Lower leg skin (tissue), 4 donors: Measurements from ENCODE around the gene RASGRP2. TPM values are rescaled to one million over a fixed set of nuclear protein-coding genes. Genes with fewer than 3 reads are reported as not detected.

Source experiments
- DNase-seq, 2 donors: peaks; one replicate each; pipeline ENCODE4 v3.0.0-alpha.2; 2019; ENCODE audit warnings: low spot score in 2 of 2
- H3K4me3 ChIP-seq: fragments of 200-600 bp; sonication (generic); 2 replicates; pipeline ENCODE4 v1.5.1; 2017; ENCODE audit warnings: mild to moderate bottlenecking, low read depth; ENCODE audit not compliant: poor library complexity, severe bottlenecking
- CTCF ChIP-seq, 3 donors: fragments of 450-650 bp; IDR thresholded peaks; one replicate each; pipeline ENCODE4 v1.5.1; 2016; ENCODE audit warnings: antibody characterized with exemption in 3 of 3, mild to moderate bottlenecking in 3 of 3, moderate library complexity in 2 of 3
- POLR2A ChIP-seq, 2 donors: fragments of 450-650 bp; IDR thresholded peaks; one replicate each; pipeline ENCODE4 v1.6.1; 2016 to 2017; ENCODE audit warnings: antibody characterized with exemption in 2 of 2, mild to moderate bottlenecking in 1 of 2, moderate library complexity in 1 of 2
- WGBS, 2 donors: methylation state at CpG; one replicate each; pipeline ENCODE4 v1.1.5; 2018; 5-methylcytosine and 5-hydroxymethylcytosine counted together
- intact Hi-C: fragments of 100-400 bp; cut with DNase I; formaldehyde crosslinking; loops from one replicate; pipeline ENCODE4 v1.15.0; 2023; ENCODE audit warnings: low total_unique reads
- total RNA-seq, 4 donors: library from RNA; depleted of rRNA; stranded (reverse); fragments of >200 nt; gene quantifications; one replicate each; pipeline ENCODE4 v1.1.0, GENCODE V29; 2016

Gene RASGRP2
- total RNA-seq, 4 donors from 2014 or later: 1.1 to 10.0 (median 5.0) TPM

GRCh38 chr11:64764040-64764611 is 20.2 kb upstream of the RASGRP2 start:
- no peak overlapping the region for H3K4me3 ChIP-seq
- TF ChIP-seq CTCF (IDR thresholded peaks at IDR 0.05): no peak
- TF ChIP-seq POLR2A (IDR thresholded peaks at IDR 0.05): no peak
- WGBS, 2 donors: 69% methylated on average over 11 of the region's 11 CpGs

GRCh38 chr11:64763526-64764039 is 19.6 kb upstream of the RASGRP2 start:
- H3K4me3 ChIP-seq: no peak overlapping the region
- no peak for DNase-seq
- intact Hi-C loops: no loop called here
- no peak for TF ChIP-seq POLR2A (IDR thresholded peaks at IDR 0.05)
- no peak for TF ChIP-seq CTCF (IDR thresholded peaks at IDR 0.05)
- 74 to 75% methylated on average over 6 of the region's 6 CpGs for WGBS, 2 donors

More at GRCh38 chr11:64764040-64764611, 20.2 kb upstream of the RASGRP2 start:
- DNase-seq: no peak
- intact Hi-C loops: no loop called here

- TF ChIP-seq POLR2A (IDR thresholded peaks at IDR 0.05): no peak
- TF ChIP-seq CTCF (IDR thresholded peaks at IDR 0.05): no peak
- no peak for DNase-seq
Observed at GRCh38 chr11:64762674-64763525, 19.0 kb upstream of the RASGRP2 start.

GRCh38 chr11:64762277-64762673 is 18.3 kb upstream of the RASGRP2 start:
- H3K4me3 ChIP-seq: no peak overlapping the region
- TF ChIP-seq CTCF (IDR thresholded peaks at IDR 0.05): no peak
- no peak for TF ChIP-seq POLR2A (IDR thresholded peaks at IDR 0.05)
- intact Hi-C loops: no loop called here
- DNase-seq: peak in 1 of 2 donors; percentile 84
- WGBS, 2 donors: 37 to 43% methylated on average over 5 of the region's 5 CpGs

More at GRCh38 chr11:64762674-64763525, 19.0 kb upstream of the RASGRP2 start:
- 33 to 42% methylated on average over 13 of the region's 13 CpGs for WGBS, 2 donors
- intact Hi-C loops: no loop called here
- no peak overlapping the region for H3K4me3 ChIP-seq

GRCh38 chr11:64760759-64761420 is 16.9 kb upstream of the RASGRP2 start:
- no peak overlapping the region for H3K4me3 ChIP-seq
- DNase-seq: no peak
- intact Hi-C loops: no loop called here
- WGBS, 2 donors: 70 to 71% methylated on average over 7 of the region's 7 CpGs
- TF ChIP-seq POLR2A (IDR thresholded peaks at IDR 0.05) (no peak), CTCF (IDR thresholded peaks at IDR 0.05) (no peak)
